NCI-H748 (cell line): Measurements from ENCODE around the gene ARHGAP9.
"Not testable (repeated sequence)": the region's sequence is repeated elsewhere in the genome, so short reads cannot be mapped to it uniquely, and the experiment has no call there.

Source experiments
- DNase-seq: peaks from one replicate; lab custom pipeline; 2025; ENCODE audit not compliant: unreplicated experiment; lab: John Stamatoyannopoulos, UW

ARHGAP9 gene

DNA sequence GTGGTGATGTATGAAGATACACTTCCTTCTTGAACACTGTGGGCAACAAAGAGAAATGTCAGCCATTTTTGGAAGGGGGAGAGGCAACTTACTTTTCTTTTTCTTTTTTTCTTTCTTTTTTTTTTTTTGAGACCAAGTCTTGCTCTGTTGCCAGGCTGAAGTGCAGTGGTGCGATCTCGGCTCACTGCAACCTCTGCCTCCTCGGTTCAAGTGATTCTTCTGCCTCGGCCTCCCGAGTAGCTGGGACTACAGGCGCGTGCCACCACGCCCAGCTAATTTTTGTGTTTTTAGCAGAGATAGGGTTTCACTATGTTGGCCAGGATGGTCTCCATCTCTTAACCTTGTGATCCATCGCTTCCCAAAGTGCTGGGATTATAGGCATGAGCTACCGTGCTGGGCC lies 38.1 kb upstream of the ARHGAP9 start:
- not testable (repeated sequence) for DNase-seq

DNA sequence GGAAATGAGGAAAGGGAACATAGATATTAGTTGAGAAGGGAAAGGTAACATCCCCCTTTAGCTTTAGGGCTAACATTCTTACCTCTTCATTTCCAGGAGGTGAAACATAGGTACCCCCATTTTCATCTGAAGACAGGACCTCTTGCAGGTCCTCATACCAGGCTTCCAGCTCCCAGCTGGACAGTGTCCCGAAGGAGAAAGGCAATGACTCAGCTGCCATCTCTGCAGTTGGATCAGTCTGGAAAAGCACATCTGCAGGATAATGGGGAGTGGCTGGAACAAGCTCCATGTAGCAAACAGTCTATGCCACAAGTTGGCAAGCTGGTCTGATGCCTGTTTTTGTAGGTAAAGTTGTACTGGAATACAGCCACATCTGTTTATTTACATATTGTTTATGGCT lies 37.5 kb upstream of the ARHGAP9 start:
- DNase-seq = no peak

DNA sequence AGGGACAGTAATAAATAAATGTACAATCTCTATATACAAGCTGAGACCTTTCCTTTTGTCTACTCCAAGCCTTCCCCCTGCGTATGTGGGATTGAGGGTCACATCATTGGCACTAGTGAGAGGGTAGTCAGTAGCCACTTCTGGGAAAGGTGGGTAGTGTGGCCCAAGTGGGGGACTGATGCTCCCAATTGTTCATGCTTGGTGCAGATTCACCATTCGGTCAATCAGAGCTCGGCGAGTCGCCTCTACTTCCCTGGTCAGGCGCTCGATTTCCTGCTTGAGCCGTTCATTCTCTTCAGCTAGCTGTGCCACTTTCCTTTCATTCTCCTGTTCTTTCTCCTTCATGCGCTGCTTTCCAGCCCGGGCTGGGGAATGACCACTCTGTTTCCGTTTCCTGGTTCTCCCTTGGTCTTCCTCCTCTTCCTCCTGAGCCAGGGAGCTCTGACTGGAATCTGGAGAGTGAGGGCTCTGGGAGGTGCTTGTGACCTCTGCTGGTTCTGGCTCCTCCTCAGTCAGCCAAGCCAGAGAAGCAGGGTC lies 37.0 kb upstream of the ARHGAP9 start:
- no peak for DNase-seq

DNA sequence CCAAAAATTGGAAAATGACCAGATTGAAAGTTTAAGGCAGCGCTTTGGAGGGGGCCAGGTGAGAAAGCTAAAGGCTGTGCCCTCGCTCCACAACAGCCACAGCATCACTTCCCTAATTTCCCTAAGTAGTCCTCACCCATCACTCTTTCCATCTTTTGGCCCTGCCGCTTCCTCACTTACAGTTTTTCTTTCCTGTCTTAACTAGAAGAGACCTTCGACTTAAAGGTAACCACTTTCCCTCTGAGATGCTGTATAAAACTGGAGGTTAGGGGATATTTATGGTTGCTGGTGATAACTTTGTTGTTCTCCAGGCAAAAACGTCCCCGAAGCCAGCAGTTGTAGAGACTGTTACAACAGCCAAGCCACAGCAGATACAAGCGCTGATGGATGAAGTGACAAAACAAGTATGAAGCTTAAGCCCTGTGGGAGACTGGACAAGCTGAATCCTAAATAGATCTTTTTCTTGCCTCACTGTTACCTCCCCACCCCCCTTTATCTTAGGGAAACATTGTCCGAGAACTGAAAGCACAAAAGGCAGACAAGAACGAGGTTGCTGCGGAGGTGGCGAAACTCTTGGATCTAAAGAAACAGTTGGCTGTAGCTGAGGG lies 36.4 kb upstream of the ARHGAP9 start:
- no peak for DNase-seq

DNA sequence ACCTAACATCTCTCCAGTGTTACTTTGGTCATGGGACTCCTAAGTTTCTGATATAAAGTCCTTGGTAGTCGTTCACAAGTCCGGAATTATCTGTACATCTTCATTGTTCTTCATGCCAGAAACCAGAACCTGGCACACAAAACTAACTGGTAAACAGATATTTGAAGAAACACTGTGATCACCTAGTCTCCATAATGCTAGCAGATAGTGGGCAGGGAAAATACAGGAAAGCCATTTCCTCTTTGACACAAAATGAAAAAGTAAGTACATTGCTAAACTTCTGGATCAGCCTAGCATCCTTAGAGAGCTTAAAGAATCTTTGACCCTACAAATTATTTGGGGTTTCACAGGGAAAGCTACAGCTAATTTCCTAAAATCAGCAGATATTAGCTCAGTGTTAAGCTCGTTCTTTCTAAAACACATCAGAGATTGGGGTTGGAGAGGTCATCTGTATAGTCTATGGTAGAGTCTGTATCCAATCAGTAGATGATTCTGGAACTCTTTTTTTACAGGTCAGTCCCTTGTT lies 35.8 kb upstream of the ARHGAP9 start:
- no peak for DNase-seq

DNA sequence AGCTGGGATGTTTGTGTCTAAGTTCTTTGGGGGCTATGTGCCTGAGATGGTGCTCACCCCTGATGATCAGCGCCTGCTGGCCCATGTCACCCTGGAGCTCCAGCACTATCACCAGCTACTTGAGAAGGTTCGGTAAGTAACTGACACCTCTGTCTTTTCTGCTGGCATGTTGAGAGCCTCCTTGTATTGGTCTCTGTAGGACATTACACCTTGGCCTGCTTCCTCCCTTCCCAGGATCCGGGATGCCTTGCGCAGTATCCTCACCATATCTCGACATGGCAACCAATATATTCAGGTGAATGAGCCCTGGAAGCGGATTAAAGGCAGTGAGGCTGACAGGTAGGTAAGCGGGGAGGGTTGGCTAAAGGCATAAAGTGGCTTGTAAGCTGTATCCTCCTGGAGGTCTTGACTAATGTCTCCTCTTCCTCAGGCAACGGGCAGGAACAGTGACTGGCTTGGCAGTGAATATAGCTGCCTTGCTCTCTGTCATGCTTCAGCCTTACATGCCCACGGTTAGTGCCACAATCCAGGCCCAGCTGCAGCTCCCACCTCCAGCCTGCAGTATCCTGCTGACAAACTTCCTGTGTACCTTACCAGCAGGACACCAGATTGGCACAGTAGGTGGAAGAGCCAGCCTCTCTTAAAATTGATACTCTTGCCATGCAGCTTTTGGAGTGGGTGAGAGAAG lies 35.2 kb upstream of the ARHGAP9 start:
- DNase-seq = no peak

DNA sequence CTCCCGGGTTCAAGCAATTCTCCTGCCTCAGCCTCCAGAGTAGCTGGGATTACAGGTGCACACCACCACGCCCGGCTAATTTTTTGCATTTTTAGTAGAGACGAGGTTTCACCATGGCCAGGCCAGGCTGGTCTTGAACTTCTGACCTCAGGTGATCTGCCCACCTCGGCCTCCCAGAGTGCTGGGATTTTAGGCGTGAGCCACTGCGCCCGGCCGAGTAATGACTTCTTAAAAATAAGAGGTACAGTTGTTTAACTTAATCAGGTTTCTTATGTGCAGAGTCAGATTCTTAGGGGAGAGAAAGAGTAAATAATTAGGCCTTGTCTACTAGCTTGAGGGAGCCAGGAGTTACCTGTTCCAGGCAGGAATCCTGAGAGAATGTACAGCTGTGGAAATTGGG lies 34.6 kb upstream of the ARHGAP9 start:
- DNase-seq = not testable (repeated sequence)

DNA sequence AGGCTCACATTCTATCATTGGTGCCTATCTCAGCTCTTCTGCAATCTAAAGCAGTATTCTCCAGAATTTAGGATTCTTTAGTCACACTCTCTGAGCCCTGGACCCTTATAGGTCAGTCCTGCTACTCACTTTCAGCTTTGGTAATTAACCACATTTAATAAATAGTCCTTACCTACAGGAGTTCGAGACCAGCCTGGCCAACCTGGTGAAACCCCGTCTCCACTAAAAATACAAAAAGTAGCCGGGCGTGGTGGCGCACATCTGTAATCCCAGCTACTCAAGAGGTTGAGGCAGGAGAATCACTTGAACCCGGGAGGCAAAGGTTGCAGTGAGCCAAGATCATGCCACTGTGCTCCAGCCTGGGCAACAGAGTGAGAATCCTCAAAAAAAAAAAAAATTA lies 34.0 kb upstream of the ARHGAP9 start:
- not testable (repeated sequence) for DNase-seq

DNA sequence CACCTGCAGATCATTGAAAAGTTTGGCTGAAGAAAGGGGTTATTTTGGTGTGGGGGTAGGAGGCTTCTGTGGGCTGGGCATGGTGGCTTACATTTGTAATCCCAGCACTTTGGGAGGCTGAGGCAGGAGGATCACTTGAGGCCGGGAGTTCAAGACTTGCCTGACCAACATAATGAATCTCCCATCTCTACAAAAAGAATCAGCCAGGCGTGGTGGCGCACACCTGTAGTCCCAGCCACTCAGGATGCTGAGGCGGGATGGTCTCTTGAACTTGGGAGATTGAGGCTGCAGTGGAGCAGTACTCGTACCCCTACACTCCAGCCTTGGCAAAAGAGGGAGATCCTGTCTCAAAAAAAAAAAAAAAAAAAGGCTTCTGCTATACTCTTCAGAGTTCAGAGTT lies 33.6 kb upstream of the ARHGAP9 start:
- no peak for DNase-seq

DNA sequence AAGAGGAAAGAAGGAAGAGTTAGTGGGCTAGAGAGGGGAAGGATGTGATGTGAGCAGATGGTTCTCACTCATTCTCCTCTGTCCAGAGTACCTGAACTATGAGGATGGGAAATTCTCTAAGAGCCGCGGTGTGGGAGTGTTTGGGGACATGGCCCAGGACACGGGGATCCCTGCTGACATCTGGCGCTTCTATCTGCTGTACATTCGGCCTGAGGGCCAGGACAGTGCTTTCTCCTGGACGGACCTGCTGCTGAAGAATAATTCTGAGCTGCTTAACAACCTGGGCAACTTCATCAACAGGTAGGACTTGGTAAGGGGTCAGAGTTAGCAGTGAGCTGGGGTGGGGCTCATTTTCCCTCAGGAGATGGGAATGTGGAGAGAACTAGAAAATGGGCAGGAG lies 33.0 kb upstream of the ARHGAP9 start:
- no peak for DNase-seq

DNA sequence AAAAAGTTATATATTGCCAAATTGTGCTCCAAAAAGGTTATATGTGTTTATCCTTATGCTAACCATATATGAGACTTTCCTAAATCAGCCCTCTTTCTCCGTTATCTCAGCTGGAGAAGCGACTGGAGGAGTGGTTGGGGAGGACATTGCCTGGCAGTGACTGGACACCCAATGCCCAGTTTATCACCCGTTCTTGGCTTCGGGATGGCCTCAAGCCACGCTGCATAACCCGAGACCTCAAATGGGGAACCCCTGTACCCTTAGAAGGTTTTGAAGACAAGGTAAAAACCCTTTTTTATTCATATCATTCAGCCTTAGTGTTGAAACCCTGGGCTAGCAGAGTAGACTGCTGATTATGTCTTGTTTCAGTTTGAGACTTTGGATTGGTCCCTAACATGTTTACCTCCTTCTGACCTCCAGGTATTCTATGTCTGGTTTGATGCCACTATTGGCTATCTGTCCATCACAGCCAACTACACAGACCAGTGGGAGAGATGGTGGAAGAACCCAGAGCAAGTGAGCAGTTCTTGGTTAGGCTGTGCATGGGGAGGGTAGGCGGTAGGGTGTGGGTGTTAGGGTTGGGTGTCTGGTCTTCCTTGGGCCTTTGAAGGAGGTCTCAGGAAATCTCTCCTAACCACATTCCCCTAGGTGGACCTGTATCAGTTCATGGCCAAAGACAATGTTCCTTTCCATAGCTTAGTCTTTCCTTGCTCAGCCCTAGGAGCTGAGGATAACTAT lies 32.1 kb upstream of the ARHGAP9 start:
- no peak for DNase-seq

DNA sequence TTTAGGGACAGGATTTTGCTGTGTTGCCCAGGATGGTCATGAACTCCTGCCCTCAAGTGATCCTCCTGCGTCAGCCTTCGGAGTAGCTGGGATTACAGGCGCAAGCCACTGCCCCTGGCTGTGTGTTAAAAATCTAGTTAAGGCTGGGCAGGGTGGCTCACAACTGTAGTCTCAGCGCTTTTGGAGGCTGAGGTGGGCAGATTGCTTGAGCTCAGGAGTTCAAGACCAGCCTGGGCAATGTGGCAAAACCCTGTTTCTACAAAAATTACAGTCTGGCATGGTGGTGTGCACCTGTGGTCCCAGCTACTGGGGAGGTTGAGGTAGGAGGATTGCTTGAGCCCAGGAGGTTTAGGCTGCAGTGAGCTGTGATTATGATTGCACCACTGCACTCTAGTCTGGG lies 31.5 kb upstream of the ARHGAP9 start:
- no peak for DNase-seq

DNA sequence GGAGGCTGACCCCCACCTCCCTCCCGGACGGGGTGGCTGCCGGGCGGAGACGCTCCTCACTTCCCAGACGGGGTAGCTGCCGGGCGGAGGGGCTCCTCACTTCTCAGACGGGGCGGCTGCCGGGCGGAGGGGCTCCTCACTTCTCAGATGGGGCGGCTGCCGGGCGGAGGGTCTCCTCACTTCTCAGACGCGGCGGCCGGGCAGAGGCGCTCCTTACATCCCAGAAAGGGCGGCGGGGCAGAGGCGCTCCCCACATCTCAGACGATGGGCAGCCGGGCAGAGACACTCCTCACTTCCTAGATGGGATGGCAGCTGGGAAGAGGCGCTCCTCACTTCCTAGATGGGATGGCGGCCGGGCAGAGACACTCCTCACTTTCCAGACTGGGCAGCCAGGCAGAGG lies 28.1 kb upstream of the ARHGAP9 start:
- DNase-seq = not testable (repeated sequence)

DNA sequence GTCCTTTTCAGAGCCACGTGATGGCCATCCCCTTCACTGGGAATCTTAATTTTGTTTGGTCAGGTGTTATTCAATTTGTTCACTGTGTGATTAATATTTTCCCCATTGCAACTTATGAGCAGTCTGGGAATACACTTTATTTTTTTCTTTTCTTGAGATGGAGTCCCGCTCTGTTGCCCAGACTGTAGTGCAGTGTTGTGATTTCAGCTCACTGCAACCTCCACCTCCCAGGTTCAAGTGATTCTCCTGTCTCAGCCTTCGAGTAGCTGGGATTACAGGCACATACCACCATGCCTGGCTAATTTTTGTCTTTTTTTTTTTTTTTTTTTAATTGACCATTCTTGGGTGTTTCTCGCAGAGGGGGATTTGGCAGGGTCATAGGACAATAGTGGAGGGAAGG lies 26.9 kb upstream of the ARHGAP9 start:
- not testable (repeated sequence) for DNase-seq

DNA sequence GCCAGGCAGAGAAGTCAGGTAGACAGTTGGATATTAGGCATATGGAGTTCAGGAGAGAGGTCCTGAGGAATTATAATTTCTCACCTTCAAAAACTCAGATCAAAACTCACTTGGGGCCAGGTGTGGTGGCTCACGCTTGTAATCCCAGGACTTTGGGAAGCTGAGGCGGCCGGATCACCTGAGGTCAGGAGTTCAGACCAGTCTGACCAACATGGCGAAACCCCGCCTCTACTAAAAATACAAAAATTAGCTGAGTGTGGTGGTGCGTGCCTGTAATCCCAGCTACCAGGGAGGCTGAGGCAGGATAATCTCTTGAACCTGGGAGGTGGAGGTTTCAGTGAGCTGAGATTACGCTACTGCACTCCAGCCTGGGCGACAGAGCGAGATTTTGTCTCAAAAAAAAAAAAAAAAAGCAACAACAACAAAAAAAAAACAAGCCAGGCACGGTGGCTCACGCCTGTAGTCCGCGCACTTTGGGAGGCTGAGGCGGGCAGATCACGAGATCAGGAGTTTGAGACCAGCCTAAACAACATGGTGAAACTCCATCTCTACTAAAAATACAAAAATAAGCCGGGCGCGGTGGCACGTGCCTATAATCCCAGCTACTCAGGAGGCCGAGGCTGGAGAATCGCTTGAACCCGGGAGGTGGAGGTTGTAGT lies 22.8 kb upstream of the ARHGAP9 start:
- DNase-seq = not testable (repeated sequence)

DNA sequence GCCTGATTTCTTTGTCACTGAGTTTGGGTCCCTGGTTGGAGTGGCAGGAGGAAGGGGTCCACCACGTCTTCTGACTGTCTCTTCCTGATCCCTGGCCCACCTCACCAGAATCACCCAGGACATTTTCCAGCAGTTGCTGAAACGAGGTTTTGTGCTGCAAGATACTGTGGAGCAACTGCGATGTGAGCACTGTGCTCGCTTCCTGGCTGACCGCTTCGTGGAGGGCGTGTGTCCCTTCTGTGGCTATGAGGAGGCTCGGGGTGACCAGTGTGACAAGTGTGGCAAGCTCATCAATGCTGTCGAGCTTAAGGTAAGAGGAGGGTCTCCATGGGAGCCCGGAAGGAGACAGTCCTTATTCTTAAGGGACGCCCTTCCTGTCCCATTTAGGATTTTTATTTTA lies 20.5 kb upstream of the ARHGAP9 start:
- no peak for DNase-seq

DNA sequence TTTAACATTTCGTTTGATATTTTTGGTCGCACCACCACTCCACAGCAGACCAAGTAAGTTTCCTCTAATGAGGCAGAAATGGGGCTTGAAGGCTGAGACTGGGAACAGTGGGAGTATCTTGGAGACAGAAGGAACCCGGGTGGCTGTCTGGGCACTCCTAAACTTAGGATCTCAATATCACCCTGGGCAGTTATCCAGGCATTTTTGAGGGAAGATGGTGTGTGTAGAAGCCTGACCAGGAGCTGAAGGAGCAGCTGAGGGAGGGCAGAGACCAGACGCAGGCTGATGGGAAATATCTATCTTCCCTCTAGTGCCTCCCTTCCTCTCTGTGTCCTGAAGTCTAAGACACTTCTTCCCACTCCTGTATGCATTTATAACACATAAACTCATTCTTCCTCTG lies 18.9 kb upstream of the ARHGAP9 start:
- DNase-seq = no peak

DNA sequence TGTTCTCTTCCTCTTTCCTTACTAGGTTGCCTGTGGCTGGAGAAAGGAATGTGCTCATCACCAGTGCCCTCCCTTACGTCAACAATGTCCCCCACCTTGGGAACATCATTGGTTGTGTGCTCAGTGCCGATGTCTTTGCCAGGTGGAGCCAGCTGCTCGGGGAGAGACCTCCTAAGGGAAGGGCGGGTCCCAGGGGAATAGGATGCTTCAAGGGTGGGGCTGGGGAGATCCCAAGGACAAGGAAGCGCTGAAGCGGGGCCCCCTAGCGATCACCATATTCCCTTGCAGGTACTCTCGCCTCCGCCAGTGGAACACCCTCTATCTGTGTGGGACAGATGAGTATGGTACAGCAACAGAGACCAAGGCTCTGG lies 18.5 kb upstream of the ARHGAP9 start:
- no peak for DNase-seq

DNA sequence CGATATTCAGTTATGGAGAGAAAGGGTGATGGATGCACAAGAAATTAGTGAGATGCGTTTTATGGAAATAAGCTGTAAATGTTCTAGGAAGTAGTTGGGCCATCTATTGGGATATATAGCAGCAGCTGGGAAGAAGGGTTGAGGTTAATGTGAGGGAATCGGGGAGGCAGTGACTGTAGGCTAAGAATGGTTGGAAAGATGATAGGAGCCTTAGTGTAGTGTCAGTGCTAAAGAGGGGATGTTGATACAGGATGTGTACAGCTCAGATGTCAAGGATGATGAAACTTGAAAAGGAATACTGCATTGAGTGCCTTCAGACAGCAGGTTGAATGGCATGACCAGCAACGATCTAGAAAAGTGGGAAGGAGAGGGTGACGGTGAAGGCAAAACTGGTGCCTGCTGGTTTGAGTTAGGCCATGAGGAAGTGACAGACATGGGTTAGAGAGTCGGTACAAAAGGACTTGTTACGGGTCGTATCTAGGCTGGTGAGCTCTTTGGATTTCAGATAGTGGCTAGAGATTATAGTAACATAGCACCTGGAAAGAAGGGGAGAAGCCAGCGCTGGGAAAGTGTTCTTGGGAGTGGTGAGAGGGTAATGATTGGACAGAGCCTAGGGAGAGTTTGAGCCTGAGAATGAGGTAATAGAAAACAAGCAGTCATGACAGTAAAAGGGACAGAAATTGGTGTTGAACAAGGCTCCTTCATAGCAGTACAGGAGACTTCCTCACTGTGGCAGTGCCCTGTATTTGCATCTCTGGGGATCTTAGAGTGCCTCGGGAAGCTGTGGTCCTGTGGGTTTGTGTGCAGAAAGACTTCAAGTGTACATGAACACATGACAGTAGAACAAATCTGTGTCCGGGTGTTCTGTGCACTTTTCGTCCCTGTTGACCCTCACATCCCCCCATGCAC lies 17.8 kb upstream of the ARHGAP9 start:
- no peak for DNase-seq

DNA sequence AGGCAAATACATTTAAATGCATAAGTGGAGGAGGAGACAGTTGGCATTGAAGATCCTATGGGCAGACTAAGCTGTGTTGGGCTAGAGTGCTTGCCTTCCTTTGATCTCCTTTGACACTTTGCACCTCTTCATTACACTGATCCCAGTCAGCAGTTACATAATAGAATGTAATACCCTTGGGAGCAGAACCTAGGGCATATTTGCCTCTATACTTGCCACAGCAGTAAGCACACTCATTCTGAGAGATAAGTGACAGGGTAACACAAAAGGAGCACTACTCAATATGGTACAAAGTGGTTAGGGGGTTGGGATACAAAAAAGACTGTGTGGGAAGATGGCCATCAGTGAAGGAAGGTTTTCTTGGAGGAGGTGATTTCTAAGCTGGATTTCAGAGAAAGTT lies 17.2 kb upstream of the ARHGAP9 start:
- DNase-seq = no peak
